NCI-H2196 treated with DMSO at 0.1 percent for 48 hours (cell line): Measurements from ENCODE around the gene SDR42E2.

Experiments used
- DNase-seq: peaks from one replicate; lab custom pipeline; 2025; ENCODE audit not compliant: unreplicated experiment; lab: John Stamatoyannopoulos, UW

Gene SDR42E2

DNA sequence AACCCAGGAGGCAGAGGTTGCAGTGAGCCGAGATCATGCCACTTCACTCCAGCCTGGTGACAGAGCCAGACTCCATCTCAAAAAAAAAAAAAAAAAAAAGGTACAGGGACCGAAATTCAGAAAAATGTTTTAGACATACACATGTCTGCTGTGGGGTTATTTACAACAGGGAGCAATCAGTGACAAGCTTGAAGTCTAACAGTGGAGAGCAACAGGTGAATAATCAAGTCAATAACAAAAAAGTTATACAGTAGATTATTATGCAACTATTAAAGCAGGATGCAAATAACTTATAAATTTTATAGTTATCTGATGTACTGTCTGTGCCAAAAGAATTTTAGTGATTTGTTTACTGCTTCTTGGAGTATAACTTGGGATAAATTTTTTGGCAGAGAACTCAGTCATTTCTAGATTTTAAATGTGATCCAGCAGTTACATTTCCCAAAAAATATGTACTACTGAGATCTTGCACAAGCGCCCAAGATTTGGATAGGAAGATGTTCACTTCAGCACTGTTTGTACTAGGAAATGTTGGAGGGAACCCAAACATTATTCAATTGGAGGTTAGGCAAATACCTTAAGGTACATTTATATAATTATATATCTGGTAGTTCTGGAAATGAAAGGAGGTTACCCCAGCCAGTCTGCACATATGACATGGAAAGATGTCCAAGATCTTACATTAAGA is 77.9 kb downstream of the SDR42E2 start:
- DNase-seq = no peak
